GM12874 (cell line): ENCODE data around the gene SGMS1.

Source experiments
- TF ChIP-seq, protein P1 (sequence below): IDR thresholded peaks from 2 replicates; pipeline ENCODE4 v1.5.1; 2011; ENCODE audit warnings: low read depth, mild to moderate bottlenecking, control low read depth, low read length, moderate library complexity; ENCODE audit not compliant: insufficient read depth

Gene SGMS1

DNA sequence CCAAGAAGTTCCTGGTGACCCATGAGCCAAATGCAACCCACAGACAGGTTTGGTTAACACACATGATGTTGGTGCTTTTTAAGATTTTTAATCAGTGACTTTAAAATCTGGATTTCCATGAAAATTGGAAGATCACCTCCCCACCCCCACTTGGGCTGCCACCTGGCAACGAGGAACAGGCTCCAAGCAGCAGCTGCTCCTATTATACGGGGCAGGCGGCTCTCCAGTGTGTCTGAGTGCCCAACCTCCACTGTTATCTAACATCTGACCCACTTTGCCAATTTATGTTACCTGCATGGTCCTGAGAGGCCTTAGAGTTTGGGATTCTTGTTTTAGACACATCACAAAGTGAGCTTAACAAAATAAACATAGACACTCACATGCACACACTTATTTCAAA, 56.4 kb downstream of the SGMS1 start:
- TF ChIP-seq, protein P1, sequence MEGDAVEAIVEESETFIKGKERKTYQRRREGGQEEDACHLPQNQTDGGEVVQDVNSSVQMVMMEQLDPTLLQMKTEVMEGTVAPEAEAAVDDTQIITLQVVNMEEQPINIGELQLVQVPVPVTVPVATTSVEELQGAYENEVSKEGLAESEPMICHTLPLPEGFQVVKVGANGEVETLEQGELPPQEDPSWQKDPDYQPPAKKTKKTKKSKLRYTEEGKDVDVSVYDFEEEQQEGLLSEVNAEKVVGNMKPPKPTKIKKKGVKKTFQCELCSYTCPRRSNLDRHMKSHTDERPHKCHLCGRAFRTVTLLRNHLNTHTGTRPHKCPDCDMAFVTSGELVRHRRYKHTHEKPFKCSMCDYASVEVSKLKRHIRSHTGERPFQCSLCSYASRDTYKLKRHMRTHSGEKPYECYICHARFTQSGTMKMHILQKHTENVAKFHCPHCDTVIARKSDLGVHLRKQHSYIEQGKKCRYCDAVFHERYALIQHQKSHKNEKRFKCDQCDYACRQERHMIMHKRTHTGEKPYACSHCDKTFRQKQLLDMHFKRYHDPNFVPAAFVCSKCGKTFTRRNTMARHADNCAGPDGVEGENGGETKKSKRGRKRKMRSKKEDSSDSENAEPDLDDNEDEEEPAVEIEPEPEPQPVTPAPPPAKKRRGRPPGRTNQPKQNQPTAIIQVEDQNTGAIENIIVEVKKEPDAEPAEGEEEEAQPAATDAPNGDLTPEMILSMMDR = no peak

DNA sequence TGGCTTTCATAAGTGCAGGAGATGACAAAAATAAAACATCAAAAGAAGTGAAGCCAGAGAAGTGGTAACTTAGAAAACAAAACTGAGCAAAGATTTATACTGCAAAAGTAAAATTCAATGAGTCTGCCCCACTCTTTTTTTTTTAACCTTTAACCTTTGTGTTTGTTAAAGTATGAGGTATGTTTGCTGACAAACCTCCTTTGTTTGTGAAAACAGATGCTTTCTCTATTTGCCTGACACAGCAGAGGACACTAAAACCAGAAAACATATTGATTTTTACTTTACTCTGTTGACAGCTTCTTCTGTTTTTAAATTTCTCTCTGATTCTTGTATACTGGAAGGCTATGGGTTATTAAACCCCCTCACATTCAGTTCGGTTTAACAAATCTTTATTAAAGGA, 57.6 kb downstream of the SGMS1 start:
- TF ChIP-seq, protein P1 = no peak

DNA sequence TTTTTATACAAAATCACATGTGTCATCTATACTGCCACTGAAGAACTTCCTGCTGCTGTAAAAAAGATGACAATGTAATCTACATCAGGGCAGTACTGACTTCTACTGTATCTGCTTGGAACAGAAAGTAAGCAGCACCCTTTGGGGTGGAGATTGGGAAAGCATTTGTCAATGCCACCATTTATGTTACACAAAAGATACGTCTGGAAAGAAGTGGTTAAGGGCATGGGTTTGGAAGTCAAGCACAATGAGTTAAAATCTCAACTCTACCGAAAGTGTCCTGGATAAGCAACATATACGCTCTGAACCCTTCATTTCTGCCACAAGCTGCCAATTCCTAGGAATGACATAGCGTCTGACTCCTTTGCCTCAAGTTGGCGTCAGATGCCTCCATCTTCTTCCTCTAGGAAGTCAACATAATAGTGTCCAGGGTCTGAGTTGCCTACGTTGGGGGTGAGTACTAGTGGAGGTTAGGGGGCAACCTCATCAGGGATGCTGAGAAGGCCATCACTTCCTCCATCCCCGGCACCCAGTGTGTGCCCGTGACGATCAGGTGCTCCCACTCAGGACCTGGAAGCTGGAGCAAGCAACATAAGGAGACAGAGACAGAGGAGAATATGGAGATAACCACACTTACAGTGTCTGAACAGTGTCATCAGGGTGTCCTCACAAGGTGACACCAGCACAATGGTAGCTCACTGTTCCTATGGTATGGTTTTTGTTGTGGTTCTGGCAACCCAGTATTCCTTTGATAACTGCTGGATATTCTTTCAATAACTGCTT, 58.3 kb downstream of the SGMS1 start:
- TF ChIP-seq, protein P1 = no peak

DNA sequence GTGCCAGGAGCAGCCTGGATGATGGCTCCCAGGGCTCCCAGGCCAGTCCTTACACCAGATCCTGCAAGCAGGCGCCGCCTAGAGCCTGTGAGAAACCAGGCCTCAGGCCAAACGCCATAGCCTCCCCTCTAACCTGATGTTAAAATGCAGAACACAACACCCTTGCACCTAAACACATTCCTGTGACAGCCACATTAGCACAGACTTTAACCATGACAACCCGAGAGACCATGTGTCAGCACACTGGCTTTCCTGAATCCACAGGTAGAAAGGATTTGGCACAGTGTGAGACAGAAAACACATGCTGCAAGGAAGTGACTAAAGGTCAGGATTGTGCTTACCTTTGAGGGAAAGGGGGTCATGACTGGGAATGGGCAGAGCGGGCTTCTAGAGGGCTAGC, 59.9 kb downstream of the SGMS1 start:
- TF ChIP-seq, protein P1 = no peak

DNA sequence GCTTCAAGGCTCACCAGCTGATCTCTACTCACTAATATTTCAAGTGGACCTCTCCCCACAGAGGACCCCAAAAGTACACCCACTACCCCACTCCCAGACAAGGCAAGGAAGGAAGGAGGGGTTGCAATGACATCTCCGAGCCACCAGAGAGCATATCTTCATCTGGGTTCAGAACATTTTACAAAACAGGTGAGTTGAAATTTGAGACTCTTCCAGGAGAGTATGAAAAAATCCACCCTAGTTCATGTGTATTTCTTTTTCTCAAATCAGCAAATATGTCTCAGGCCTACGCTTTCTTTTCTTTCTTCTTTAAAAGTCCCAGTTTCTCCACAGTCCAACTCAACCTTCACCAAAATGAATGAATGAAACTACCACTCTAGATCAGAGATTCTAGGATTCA, 61.9 kb downstream of the SGMS1 start:
- TF ChIP-seq, protein P1 = peak; percentile 57; the same call in 1 of the 2 replicates

DNA sequence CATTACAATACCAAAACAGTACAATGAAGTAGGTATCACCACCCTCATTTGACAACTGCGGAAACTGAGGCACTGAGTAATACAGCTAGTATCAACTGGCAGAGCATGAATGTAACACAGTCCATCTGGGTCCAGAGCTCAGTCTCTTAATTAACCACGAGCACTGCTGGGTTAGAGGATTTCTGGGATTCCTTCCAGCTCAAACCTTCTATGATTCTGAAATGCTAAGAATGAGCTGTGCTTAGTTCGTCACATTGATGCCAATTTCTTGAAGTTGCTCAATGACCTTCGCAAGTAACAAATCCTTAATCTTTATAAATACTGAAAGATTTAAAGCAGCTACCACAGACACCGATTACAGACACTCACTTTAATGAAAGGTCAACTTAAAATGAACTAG, 62.5 kb downstream of the SGMS1 start:
- TF ChIP-seq, protein P1 = no peak

DNA sequence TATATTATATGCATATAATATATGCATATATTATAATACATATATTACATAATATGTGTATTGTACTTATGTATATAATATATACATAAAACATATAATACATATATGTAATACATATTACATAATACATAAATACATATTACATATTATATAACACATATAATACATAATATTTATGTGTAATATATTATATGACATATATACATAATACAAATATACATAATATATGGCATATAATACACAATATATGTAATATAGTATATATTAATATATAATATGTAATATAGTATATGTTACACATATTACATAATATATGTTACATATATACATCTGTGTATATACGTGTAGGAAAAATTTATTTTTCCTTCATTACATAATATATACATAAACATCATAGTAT, 63.4 kb downstream of the SGMS1 start:
- TF ChIP-seq, protein P1 = no peak
